GM21447 (cell line): ENCODE measurements around the gene TMIGD3.
"Not testable (repeated sequence)": the region's sequence is repeated elsewhere in the genome, so short reads cannot be mapped to it uniquely, and the experiment has no call there.

Source experiments
- ATAC-seq: cut with Tn5 transposase; IDR thresholded peaks from one replicate; pipeline ENCODE4 v1.9.1; 2021; ENCODE audit not compliant: unreplicated experiment

The TMIGD3 gene

GRCh38 chr1:111503585-111504060 lies at the start of gene TMIGD3, which contains the start of gene ADORA3:
Gene TMIGD3, minus strand, starts transcription at chr1:111503633. Its CDS starts 279 bp downstream, at chr1:111503354.
Gene ADORA3, minus strand, starts transcription at chr1:111503633. Its CDS starts 279 bp downstream, at chr1:111503354.
- ATAC-seq: no peak

- no peak for ATAC-seq
Observed at GRCh38 chr1:111553196-111553595, 49.8 kb upstream of the TMIGD3 start.

DNA sequence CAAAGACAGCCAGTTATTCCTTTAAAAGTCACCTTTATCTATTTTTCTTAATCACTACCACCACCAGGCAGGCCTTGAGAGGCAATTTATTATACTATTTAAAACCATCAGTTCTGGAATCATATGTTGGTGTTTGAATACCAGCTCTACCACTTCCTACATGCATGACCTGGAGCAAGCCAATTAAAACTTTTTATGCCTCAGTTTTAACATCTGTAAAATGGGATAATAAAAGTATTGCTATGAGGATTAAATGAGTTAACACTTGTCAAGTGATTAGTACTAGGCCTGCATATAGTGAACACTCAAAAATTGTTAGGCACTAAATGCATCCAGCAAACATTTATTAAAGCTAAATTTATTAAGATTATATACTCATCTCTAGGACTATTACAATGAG lies 49.2 kb upstream of the TMIGD3 start:
- ATAC-seq: no peak

- no peak for ATAC-seq
Observed at GRCh38 chr1:111551623-111552411, 48.4 kb upstream of the TMIGD3 start.

DNA sequence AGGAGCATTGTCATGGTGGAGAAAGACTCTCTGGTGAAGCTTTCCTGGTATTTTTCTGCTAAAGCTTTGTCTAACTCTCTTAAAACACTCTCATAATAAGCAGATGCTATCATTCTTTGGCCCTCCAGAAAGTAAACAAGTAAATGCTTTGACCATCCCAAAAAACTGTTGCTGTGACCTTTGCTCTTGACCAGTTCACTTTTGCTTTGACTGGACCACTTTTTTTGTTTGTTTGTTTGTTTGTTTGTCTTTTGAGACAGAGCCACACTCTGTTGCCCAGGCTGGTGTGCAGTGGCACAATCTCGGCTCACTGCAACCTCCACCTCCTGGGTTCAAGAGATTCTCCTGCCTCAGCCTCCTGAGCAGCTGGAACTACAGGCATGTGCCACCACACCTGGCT lies 44.4 kb upstream of the TMIGD3 start:
- ATAC-seq: not testable (repeated sequence)

DNA sequence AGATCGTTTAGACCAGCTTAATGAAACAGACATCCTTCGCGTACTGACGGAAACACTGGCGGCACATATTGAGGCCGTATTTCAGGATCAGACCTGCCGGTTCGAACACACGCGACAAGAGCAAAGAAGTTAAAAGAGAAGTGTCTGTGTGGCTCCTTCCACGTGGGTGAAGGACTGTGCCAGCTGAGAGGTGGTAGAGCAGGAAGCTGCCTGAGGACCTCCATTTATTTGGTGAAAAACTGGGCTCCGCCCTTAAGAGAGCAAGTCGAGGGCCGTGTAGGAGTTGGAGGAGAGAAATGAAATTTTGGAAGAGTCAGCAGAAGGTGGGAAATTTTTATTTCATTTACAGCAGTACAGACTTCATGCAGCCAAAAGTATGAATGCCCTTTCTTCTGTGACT lies 38.8 kb upstream of the TMIGD3 start:
- no peak for ATAC-seq

DNA sequence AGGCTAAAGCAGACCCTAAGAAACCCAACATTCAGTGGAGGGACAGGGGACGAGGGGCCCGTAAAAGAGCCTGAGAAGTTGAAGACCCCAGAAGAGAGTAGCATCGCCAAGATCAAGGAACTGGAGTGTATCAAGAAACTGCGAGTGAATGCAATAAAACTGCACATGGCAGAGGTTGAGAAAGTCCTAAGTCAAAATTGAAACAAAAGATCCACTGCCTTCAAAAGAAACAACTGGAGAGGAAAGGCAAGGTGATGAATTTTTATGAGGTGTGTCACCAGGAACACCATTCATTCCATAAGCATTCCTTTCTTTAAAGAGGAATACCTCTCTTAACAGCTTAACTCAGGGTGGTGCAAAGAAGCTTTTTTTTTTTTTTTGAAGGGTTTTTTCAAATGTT lies 38.3 kb upstream of the TMIGD3 start:
- ATAC-seq: no peak

DNA sequence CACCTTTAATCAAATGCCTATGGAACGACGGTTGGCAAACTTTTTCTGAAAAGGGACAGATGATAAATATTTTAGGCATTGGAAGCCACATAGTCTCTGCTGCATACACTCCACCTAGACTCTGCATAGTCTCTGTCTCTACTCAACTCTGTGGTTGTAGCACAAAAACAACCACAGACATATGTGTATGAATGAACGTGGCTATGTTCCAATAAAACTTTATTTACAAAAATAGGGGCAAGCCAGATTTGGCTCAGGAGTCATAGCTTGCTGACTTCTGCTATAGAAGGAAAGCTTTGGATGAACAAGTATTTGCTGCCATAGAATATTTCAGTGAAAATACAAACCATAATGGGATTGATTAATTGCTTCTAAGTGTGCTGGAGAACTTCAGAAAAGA lies 37.5 kb upstream of the TMIGD3 start:
- no peak for ATAC-seq

DNA sequence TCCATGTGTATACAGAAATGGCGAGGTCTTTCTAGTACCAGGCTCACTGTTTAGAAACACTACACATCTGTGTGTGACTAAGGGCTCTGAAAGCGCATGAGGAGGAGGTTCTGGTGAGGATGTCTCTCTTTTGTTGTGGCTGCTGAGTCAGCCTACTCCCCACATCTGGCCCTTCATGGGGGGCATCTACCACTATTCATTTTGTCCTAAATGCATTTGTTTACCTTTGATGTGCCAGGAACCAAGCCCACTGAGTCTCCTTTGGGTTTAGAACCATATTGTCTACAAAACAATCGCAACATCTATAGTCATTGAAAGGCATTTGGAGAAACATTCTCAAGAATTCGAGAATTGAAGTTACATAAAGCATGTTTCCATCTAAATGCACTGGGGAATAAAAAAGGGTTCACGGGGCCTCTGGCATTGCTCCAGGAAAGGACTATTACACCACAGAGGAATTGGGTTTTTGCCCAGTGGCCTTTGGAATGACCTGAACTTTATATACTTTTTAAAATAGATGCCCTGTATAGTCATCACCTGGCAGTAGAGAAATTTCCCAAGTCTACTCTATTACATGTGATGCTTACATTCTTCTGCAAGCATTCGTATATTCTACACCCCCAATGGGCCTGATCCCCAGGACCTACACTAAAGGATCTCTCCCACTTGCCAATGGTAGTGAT lies 35.1 kb upstream of the TMIGD3 start:
- no peak for ATAC-seq

DNA sequence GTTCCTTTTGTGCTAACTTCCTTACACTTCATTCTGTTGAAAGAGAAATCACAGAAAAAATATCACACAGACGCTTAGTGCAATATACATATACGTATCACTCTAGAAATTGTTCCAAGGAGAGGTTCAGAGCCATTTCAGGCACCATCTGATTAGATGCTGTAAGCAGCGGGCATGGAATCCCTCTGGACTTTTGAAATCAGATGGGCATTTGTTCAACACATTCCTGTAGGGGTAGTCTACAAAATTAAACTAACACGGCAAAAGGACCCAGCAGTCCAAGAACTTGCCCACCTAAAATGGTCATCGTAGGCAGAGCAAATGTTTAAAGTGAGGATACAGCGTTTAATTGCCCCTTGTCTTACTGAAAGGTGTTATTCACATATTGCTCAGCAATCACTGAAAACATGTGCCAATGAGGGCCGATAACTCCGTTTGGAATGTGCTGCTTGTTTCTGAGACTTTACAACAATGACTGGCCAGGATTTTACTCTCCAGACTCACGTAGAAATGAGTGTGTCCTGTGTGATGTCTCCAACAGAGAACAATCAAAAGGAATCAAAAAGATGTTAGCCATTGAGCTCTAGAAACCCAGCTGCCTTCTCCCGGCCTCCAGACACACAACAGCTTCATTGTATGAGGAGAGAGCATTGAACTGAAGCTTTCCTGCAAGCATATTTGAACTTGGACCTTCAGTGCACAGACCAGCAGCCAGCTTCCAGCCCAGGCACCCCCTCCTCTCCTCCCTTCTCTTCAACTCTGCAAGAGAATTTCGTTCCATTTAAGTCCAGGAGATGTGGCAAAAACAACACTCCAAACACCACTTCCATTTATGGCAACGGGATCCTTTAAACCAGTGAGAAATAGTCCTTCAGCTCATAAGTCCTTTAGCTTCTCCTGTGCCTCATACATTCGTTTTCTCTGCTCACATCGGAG lies 32.1 kb upstream of the TMIGD3 start:
- ATAC-seq: no peak

GRCh38 chr1:111520053-111520452 lies 16.6 kb upstream of the TMIGD3 start:
- no peak for ATAC-seq

DNA sequence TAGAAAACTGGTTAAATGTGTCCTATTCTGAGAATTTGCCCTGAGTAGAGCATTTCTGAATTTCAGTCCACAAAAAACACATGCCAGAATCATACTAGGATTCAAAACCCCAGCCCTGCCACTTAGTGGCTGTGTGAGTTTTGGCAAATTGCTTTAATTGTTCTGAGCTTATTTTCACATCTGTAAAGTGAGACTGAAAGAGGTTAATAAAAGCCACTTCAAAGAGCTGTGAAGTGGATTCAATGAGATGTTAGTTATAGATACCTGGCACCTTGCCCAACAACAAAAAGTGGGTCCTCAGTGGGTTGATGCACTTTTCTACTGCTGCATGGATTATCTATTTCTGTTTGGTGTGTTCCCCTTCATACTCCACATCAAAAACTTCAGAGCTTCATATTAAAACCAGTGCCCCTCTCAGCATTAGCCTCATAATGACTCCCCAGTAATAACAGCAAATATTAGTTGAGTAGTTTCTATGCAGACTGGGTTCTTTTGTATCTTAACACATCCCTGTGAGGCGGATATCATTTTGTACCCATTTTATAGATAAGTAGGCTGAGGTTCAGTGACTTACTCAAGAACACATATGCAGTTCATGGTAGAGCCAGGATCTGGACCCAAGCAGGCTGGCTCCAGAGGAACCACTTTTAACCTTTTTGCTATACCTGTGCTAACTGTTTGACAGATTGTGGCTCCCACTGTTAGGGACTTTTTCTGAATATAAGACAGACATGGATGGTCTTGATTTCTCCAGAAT lies 14.2 kb upstream of the TMIGD3 start:
- no peak for ATAC-seq

GRCh38 chr1:111516005-111516535 lies 12.6 kb upstream of the TMIGD3 start:
- peak; percentile 50 for ATAC-seq

DNA sequence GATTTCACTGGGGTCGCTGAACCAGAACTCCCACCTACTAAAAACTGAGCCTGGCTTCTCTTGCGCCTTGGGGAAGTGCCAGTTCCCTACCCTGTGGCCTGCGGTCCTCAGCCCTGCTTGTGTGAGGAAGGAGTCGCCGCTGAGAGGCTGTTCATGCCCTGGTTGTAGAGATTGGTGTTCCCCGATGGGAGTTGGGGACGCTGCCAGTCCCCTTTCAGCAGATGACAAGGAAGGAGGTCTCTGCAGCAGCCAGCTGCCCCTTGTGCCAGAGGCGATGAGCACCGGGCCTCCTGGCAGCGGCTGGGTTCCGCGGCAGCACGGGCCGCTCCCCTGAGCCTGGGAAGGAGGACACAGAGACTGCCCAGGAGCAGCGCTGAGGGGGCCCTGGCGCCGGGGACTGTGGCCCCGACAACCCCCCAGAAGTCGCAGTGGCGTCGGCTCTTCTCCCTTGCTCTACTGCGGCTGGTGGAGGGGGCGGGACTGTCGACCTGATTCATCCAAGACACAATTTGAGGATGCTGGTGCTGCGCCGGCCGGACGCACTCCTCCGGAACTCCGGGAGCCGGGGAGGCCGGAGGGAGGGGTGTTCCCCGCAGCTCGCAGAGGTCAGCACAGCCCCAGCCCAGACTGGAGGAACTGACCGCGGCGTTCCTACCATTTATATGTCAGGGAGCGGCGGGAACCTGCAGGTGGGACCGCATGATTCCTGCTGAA lies 12.0 kb upstream of the TMIGD3 start:
- peak; percentile 4 for ATAC-seq

- no peak for ATAC-seq
Observed at GRCh38 chr1:111513410-111514020, 10.1 kb upstream of the TMIGD3 start.

GRCh38 chr1:111512931-111513330 lies 9.5 kb upstream of the TMIGD3 start:
- ATAC-seq: no peak

- no peak for ATAC-seq
Observed at GRCh38 chr1:111512132-111512889, 8.9 kb upstream of the TMIGD3 start.

DNA sequence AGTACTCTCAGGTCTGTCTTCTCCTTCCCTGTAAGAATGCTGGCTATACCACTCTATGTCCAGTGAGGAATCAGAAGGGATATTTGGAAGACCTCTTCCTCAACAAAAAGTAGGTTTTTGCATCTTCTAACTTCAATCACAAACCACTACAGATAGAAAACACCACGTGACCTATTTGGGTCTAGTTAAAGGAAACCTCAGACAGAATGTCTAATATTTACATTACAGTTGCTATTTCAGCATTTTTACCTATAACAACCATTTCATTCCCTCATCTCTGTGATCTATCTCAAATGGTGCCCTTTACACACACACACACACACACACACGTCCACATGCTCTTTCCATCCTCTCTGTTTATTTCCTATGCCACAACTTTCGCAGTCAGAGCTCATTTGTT lies 7.9 kb upstream of the TMIGD3 start:
- ATAC-seq: no peak
